Limb (tissue), 2 donors: Measurements from ENCODE around the gene CEACAM5.

Experiments
- DNase-seq, 2 donors: peaks; one replicate each; pipeline ENCODE4 v3.0.0-alpha.2; 2016; ENCODE audit errors: extremely low spot score in 2 of 2

CEACAM5 gene

GRCh38 chr19:41708481-41708880, at the start of gene CEACAM5:
Gene CEACAM5 (plus strand): TSS chr19:41708626. CDS start chr19:41708732, 106 bp downstream.
- DNase-seq, result no peak

DNA sequence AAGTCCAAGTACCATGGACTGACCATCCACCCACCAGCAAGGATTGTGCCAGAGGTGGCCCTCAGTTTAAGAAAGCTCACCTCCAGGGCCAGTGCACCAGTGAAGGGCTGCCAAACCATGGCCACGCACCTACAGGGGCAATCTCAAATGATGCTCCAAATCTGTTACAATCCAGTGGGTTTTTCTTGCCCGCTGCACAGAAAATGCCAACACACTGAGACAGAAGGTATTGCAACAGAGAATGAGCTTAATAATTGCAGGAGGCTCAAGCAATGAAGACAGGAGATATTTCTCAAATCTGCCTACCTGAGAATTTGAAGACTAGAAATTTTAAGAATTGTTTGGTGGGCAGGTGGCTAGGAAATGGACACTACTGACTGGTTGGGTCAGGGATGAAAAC, 42.4 kb upstream of the CEACAM5 start:
- DNase-seq, result no peak

DNA sequence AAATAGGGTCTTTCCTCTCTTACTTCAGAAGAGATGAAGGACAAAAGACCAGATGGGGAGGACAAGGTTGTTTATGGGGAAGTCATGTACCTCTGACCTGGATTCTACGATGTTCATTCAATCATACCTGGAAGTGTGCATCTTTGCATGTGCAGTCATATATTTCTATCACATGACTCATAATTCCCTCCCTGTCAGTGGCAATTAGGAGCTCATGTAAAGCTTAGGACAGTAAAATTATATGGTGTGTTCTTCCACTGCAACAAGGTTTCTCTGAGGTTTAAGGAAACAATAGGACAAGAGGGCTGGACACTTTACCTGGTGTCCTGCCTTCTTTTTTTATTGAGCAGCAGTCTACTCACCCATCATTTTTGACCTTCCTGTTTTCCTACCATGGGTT, 40.1 kb upstream of the CEACAM5 start:
- DNase-seq, result no peak

GRCh38 chr19:41670755-41671154, 37.7 kb upstream of the CEACAM5 start:
- DNase-seq, result no peak

GRCh38 chr19:41671486-41671885, 36.9 kb upstream of the CEACAM5 start:
- no peak for DNase-seq

DNA sequence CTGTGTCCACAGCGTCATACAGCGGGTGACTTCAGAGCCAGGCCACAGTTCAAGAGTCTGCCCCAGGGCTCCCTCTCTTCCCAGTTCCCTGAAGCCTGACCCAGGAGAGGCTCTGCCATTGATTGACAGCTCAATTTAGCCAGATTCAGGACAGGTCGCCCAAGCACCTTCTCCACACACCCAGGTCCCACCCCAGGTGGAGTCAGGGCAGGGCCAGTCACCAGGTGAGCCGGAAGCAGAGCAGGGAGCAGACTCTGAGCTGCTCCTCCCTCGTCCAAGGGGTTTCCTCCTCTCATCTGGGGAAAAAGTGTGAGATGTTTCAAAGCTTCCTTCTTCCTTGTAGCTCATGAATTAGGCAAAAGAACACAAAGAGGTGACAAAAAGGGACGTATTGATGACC, 26.0 kb upstream of the CEACAM5 start:
- no peak for DNase-seq

DNA sequence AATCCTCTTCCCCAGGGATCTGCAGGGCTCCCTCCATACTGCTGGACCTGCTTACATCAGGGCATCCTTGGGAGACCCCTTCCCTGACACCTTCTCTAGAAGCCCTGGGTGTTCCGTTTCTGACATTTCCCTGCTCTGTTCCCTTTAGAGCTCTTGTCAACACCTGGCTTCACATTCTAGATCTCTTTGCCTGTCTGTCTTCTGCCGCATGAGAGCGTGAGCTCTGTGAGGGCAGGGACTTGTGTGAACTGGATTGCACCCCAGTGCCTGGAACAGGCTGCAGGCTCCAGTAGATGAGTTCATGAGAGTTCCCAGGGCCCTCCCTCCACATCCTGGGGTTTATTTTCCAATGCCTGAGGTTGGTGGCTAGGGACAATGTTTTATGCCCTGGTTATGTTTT, 21.0 kb upstream of the CEACAM5 start:
- no peak for DNase-seq

DNA sequence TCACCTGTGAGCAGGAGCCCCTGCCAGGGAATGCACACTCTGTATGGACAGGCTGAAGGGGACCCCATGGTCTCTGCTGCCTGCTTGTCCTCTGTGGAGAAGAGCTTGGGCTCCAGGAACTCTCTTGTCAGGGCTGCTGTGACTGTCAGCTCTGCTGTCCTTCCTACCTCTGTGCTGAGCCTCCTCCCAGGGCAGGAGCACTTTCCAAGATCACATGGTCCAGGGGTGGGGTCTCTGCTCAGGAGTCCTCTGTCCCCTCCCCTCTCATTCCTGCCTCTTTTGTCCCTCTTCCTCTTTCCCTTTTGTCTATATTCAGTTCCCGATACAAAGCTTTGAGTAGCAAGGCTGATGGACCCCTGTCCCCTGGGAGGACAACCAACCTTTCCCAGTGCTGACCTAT, 20.3 kb upstream of the CEACAM5 start, which contains the start of gene CEACAM7:
TSS of gene CEACAM7 (minus strand) at position 173 of the 400 bp plus-strand sequence. CDS start at position 68, 105 bp downstream.
- no peak for DNase-seq

- no peak for DNase-seq
Observed at GRCh38 chr19:41688687-41689086, 19.7 kb upstream of the CEACAM5 start.

GRCh38 chr19:41689993-41690800, 18.2 kb upstream of the CEACAM5 start:
- no peak for DNase-seq

- DNase-seq, result no peak
Observed at GRCh38 chr19:41690801-41691065, 17.7 kb upstream of the CEACAM5 start.

DNA sequence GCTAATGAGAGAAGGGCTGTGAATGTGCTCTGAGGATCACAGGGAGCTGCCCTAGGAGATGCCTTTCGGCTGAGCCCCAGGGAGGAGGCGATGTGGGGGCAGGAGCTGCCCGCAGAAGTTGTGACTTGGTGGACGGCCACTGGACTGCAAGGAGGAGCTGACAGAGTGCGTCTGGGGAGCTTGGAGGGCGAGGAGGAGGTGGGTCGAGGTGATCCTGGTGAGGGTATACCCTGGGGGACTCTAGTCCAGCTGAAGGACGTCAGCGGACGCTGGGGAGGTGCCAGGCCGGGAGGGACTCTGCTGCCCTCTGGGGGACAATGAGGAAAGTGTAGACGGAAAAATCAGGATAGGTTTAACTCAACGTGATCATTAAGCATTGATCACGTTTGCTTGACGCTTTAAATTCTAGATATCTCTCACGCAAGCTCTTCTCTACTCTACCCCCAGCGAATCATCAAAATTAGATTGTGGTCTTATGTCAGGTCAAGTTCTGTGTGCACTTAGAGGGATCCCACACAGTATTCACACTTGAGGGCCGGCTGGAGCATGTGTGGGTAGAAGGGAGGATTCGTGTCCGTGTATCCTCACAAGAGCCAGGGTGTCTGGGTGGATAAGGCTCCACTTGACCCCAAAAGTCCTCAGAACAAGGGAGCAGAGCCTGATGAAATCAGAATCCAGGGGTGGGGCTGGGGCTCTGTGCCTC, 17.0 kb upstream of the CEACAM5 start:
- no peak for DNase-seq

- DNase-seq, result no peak
Observed at GRCh38 chr19:41694196-41694595, 14.2 kb upstream of the CEACAM5 start.

GRCh38 chr19:41694831-41695635, 13.4 kb upstream of the CEACAM5 start:
- no peak for DNase-seq

DNA sequence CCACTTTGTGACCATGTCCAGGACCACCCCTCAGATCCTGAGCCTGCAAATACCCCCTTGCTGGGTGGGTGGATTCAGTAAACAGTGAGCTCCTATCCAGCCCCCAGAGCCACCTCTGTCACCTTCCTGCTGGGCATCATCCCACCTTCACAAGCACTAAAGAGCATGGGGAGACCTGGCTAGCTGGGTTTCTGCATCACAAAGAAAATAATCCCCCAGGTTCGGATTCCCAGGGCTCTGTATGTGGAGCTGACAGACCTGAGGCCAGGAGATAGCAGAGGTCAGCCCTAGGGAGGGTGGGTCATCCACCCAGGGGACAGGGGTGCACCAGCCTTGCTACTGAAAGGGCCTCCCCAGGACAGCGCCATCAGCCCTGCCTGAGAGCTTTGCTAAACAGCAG, 12.7 kb upstream of the CEACAM5 start:
- no peak for DNase-seq

DNA sequence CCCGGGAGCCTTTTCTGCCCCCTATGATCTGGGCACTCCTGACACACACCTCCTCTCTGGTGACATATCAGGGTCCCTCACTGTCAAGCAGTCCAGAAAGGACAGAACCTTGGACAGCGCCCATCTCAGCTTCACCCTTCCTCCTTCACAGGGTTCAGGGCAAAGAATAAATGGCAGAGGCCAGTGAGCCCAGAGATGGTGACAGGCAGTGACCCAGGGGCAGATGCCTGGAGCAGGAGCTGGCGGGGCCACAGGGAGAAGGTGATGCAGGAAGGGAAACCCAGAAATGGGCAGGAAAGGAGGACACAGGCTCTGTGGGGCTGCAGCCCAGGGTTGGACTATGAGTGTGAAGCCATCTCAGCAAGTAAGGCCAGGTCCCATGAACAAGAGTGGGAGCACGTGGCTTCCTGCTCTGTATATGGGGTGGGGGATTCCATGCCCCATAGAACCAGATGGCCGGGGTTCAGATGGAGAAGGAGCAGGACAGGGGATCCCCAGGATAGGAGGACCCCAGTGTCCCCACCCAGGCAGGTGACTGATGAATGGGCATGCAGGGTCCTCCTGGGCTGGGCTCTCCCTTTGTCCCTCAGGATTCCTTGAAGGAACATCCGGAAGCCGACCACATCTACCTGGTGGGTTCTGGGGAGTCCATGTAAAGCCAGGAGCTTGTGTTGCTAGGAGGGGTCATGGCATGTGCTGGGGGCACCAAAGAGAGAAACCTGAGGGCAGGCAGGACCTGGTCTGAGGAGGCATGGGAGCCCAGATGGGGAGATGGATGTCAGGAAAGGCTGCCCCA, 11.8 kb upstream of the CEACAM5 start:
- DNase-seq, result no peak

DNA sequence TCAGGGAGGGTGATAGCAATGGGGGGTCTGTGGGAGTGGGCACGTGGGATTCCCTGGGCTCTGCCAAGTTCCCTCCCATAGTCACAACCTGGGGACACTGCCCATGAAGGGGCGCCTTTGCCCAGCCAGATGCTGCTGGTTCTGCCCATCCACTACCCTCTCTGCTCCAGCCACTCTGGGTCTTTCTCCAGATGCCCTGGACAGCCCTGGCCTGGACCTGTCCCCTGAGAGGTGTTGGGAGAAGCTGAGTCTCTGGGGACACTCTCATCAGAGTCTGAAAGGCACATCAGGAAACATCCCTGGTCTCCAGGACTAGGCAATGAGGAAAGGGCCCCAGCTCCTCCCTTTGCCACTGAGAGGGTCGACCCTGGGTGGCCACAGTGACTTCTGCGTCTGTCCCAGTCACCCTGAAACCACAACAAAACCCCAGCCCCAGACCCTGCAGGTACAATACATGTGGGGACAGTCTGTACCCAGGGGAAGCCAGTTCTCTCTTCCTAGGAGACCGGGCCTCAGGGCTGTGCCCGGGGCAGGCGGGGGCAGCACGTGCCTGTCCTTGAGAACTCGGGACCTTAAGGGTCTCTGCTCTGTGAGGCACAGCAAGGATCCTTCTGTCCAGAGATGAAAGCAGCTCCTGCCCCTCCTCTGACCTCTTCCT, 11.1 kb upstream of the CEACAM5 start:
- DNase-seq, result no peak

- no peak for DNase-seq
Observed at GRCh38 chr19:41698746-41699230, 9.6 kb upstream of the CEACAM5 start.

DNA sequence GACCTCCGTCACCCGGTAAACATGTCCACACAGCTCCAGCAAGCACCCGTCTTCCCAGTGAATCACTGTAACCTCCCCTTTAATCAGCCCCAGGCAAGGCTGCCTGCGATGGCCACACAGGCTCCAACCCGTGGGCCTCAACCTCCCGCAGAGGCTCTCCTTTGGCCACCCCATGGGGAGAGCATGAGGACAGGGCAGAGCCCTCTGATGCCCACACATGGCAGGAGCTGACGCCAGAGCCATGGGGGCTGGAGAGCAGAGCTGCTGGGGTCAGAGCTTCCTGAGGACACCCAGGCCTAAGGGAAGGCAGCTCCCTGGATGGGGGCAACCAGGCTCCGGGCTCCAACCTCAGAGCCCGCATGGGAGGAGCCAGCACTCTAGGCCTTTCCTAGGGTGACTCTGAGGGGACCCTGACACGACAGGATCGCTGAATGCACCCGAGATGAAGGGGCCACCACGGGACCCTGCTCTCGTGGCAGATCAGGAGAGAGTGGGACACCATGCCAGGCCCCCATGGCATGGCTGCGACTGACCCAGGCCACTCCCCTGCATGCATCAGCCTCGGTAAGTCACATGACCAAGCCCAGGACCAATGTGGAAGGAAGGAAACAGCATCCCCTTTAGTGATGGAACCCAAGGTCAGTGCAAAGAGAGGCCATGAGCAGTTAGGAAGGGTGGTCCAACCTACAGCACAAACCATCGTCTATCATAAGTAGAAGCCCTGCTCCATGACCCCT, 9.0 kb upstream of the CEACAM5 start:
- DNase-seq, result no peak

- DNase-seq, result no peak
Observed at GRCh38 chr19:41699968-41700323, 8.5 kb upstream of the CEACAM5 start.
